ENCODE data around the gene GSTCD. TPM values are rescaled to one million over a fixed set of nuclear protein-coding genes. Genes with fewer than 3 reads are reported as not detected.

The GSTCD gene
- total RNA-seq, 1 donor from 2014 or later = 17.1 TPM

- no peak for DNase-seq (ENCODE audit: low read depth)
- H3K4me3 ChIP-seq (ENCODE audit: low read depth, low read length) = no peak overlapping the region
- TF ChIP-seq CTCF (IDR thresholded peaks at IDR 0.05; ENCODE audit: insufficient read depth, low read length, severe bottlenecking) = no peak
- no peaks in the 10 kb centered on the region for H3K27me3 ChIP-seq (ENCODE audit: control insufficient read depth, insufficient read depth, low read length)
- peaks cover 1% of the 10 kb centered on the region for H3K36me3 ChIP-seq (ENCODE audit: control insufficient read depth, insufficient read depth, low read length)
- FAIRE-seq = no peak
Observed at GRCh38 chr4:105780176-105780575, 71.6 kb downstream of the GSTCD start.

DNA sequence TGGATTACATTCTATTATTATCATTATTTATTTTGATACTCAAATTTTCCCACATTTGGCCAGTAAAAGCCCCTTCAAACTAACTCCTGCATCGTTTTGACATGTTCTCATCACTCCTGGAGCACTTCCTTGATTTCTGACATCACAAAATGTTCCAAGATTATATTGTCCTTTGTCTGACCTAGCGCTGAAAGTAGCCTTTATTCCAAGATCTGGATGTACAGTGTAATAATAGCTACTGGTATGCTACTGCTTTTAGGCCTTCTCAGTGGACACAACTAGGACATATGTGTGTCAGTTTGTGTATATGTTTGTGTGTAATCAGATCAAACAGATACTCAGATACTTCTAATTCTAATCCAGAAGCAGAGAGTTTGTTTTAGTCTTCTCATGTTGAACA lies 76.2 kb downstream of the GSTCD start:
- H3K36me3 ChIP-seq (ENCODE audit: control insufficient read depth, insufficient read depth, low read length) = no peaks in the 10 kb centered on the region
- H3K4me3 ChIP-seq (ENCODE audit: low read depth, low read length) = no peak overlapping the region
- DNase-seq (ENCODE audit: low read depth) (no peak), FAIRE-seq (no peak)
- no peak for TF ChIP-seq CTCF (IDR thresholded peaks at IDR 0.05; ENCODE audit: insufficient read depth, low read length, severe bottlenecking)
- H3K27me3 ChIP-seq (ENCODE audit: control insufficient read depth, insufficient read depth, low read length) = no peaks in the 10 kb centered on the region

- no peak for FAIRE-seq
Observed at GRCh38 chr4:105785792-105786191, 77.2 kb downstream of the GSTCD start.

DNA sequence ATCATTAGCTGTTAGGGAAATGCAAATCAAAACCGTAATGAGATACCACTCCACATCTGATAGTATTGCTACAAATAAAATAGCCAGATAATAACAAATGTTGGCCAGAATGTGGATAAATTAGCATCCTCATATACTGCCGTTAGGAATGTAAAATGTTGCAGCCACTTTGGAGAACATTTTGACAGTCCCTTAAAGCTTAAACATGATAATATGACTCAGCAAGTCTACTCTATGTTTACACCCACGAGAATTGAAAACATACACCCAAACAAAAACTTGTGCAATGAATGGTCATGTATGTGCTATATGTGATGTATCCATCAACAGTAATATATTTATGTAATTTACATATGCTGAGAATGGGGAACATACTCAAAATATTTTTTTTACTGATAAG lies 78.2 kb downstream of the GSTCD start:
- Histone ChIP-seq H3K27me3 (ENCODE audit: control insufficient read depth, insufficient read depth, low read length) (no peaks in the 10 kb centered on the region), H3K4me3 (ENCODE audit: low read depth, low read length) (no peak overlapping the region), H3K36me3 (ENCODE audit: control insufficient read depth, insufficient read depth, low read length) (no peaks in the 10 kb centered on the region)
- DNase-seq (ENCODE audit: low read depth) = no peak
- no peak for FAIRE-seq
- TF ChIP-seq CTCF (IDR thresholded peaks at IDR 0.05; ENCODE audit: insufficient read depth, low read length, severe bottlenecking) = no peak

More at GRCh38 chr4:105785792-105786191, 77.2 kb downstream of the GSTCD start:
- no peak for TF ChIP-seq CTCF (IDR thresholded peaks at IDR 0.05; ENCODE audit: insufficient read depth, low read length, severe bottlenecking)
- Histone ChIP-seq H3K36me3 (ENCODE audit: control insufficient read depth, insufficient read depth, low read length) (no peaks in the 10 kb centered on the region), H3K4me3 (ENCODE audit: low read depth, low read length) (no peak overlapping the region), H3K27me3 (ENCODE audit: control insufficient read depth, insufficient read depth, low read length) (no peaks in the 10 kb centered on the region)
- no peak for DNase-seq (ENCODE audit: low read depth)

DNA sequence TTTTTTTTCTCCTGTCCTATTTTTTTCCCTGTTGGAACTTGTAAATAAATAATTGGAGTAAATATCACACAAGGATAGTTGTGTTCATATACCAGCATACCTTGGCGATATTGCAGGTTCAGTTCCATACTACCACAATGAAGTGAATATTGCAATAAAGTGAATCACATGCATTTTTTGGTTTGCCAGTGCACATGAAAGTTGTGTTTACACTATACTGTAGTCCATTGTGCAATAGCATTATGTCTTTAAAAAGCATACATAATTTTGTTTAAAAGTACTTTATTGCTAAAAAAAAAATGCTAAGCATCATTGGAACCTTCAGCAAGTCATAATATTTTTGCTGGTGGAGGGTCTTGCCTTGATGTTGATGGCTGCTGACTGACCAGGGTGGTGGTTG lies 88.6 kb downstream of the GSTCD start:
- no peak for TF ChIP-seq CTCF (IDR thresholded peaks at IDR 0.05; ENCODE audit: insufficient read depth, low read length, severe bottlenecking)
- FAIRE-seq (no peak), DNase-seq (ENCODE audit: low read depth) (no peak)
- Histone ChIP-seq H3K36me3 (ENCODE audit: control insufficient read depth, insufficient read depth, low read length) (no peaks in the 10 kb centered on the region), H3K4me3 (ENCODE audit: low read depth, low read length) (no peak overlapping the region), H3K27me3 (ENCODE audit: control insufficient read depth, insufficient read depth, low read length) (no peaks in the 10 kb centered on the region)

GRCh38 chr4:105805501-105806120 lies 97.0 kb downstream of the GSTCD start:
- H3K36me3 ChIP-seq (ENCODE audit: control insufficient read depth, insufficient read depth, low read length) = no peaks in the 10 kb centered on the region
- TF ChIP-seq CTCF (IDR thresholded peaks at IDR 0.05; ENCODE audit: insufficient read depth, low read length, severe bottlenecking) = no peak
- no peak overlapping the region for H3K4me3 ChIP-seq (ENCODE audit: low read depth, low read length)
- H3K27me3 ChIP-seq (ENCODE audit: control insufficient read depth, insufficient read depth, low read length) = no peaks in the 10 kb centered on the region
- no peak for DNase-seq (ENCODE audit: low read depth)
- FAIRE-seq = no peak

Data from bronchial epithelial cell (primary cell).